SK-N-SH (cell line): Measurements from ENCODE around the gene SLC17A9.

Experiments
- CTCF ChIP-seq: fragments of 200-600 bp; sonication (generic); IDR thresholded peaks from 2 replicates; pipeline ENCODE4 v1.6.1; 2017; ENCODE audit warnings: antibody characterized with exemption, mild to moderate bottlenecking, moderate library complexity
- EZH2phosphoT487 ChIP-seq: fragments of 200-600 bp; sonication (generic); IDR thresholded peaks from 2 replicates; pipeline ENCODE4 v1.6.1; 2017; ENCODE audit warnings: low read depth, mixed run types, mild to moderate bottlenecking, antibody characterized with exemption, moderate library complexity, borderline replicate concordance

- no peak for TF ChIP-seq EZH2phosphoT487
- no peak for TF ChIP-seq CTCF
These were observed 27.5 kb upstream of the SLC17A9 start for GRCh38 chr20:62925076-62925419.
